Esophagus muscularis mucosa (tissue), 4 donors: Measurements from ENCODE around the gene HBS1L. TPM values are rescaled to one million over a fixed set of nuclear protein-coding genes. Genes with fewer than 3 reads are reported as not detected.
A peak's percentile ranks its signal among the peaks of the same experiment; 100 is the strongest.

Experiments used
- DNase-seq: peaks from one replicate; pipeline ENCODE4 v3.0.0-alpha.2; 2017; ENCODE audit errors: extremely low spot score
- H3K27ac ChIP-seq, 4 donors: fragments of 200-600 bp; sonication (generic); replicated peaks in 1 of 4; 1 replicate in 3 of 4; 2 replicates in 1 of 4; pipeline ENCODE4 v1.5.1; 2016 to 2019; ENCODE audit warnings: mild to moderate bottlenecking in 1 of 4
- H3K27me3 ChIP-seq, 4 donors: fragments of 200-600 bp; sonication (generic); one replicate each; pipeline versions ENCODE4 v1.5.1 to v1.6.0; 2016 to 2019
- H3K36me3 ChIP-seq, 4 donors: fragments of 200-600 bp; sonication (generic); one replicate each; pipeline ENCODE4 v1.5.1; 2016 to 2019
- H3K4me1 ChIP-seq, 4 donors: fragments of 200-600 bp; sonication (generic); one replicate each; pipeline ENCODE4 v1.5.1; 2016 to 2019
- H3K4me3 ChIP-seq, 4 donors: fragments of 200-600 bp; sonication (generic); 1 replicate in 2 of 4; 2 replicates in 2 of 4; pipeline ENCODE4 v1.5.1; 2016 to 2019; ENCODE audit warnings: mild to moderate bottlenecking in 4 of 4, moderate library complexity in 1 of 4
- H3K9me3 ChIP-seq, 4 donors: fragments of 200-600 bp; sonication (generic); 1 replicate in 3 of 4; 2 replicates in 1 of 4; pipeline ENCODE4 v1.5.1; 2016 to 2019
- CTCF ChIP-seq, 3 experiments: fragments of 200-600 bp in 2 of 3; fragments of 450-650 bp in 1 of 3; sonication (generic) in 2 of 3; IDR thresholded peaks; one replicate each; pipeline ENCODE4 v1.5.1; 2017 to 2019; ENCODE audit warnings: antibody characterized with exemption in 3 of 3, mild to moderate bottlenecking in 2 of 3, moderate library complexity in 1 of 3
- EP300 ChIP-seq: sonication (generic); formaldehyde crosslinking; IDR thresholded peaks from one replicate; pipeline ENCODE4 v1.6.1; 2017; ENCODE audit warnings: antibody characterized with exemption
- POLR2A ChIP-seq: fragments of 450-650 bp; IDR thresholded peaks from one replicate; pipeline ENCODE4 v1.6.1; 2017; ENCODE audit warnings: antibody characterized with exemption, moderate library complexity, mild to moderate bottlenecking, low read depth
- POLR2AphosphoS5 ChIP-seq, 2 donors: sonication (generic); formaldehyde crosslinking; IDR thresholded peaks; one replicate each; pipeline ENCODE4 v1.6.1; 2017; ENCODE audit warnings: antibody characterized with exemption in 2 of 2
- WGBS: methylation state at CpG from one replicate; pipeline ENCODE4 v1.1.5; 2018; 5-methylcytosine and 5-hydroxymethylcytosine counted together
- intact Hi-C: fragments of 100-400 bp; cut with DNase I; formaldehyde crosslinking; loops from one replicate; pipeline ENCODE4 v1.15.1; 2023
- total RNA-seq, 4 donors: library from RNA; depleted of rRNA; stranded (reverse); fragments of >200 nt; gene quantifications; one replicate each; pipeline versions ENCODE4 v1.1.0 to v1.2.1, GENCODE V29; 2016

The HBS1L gene
- total RNA-seq, 4 donors from 2014 or later, result 52.0 to 81.4 (median 58.2) TPM

GRCh38 chr6:134938896-134939295 lies 115.7 kb downstream of the HBS1L start:
- peaks cover 0 to 4% (median 0%) of the 10 kb centered on the region in 4 donors for H3K36me3 ChIP-seq
- intact Hi-C loops, result loop anchor here (5.0 kb wide), 3 partner anchors 57 to 767 kb away; no protein-coding TSS in a partner anchor
- WGBS, result 74% methylated on average over 5 of the region's 5 CpGs

GRCh38 chr6:134937426-134937825 lies 117.2 kb downstream of the HBS1L start:
- peaks cover 0 to 22% (median 19%) of the 10 kb centered on the region in 4 donors for H3K4me1 ChIP-seq
- H3K9me3 ChIP-seq, result no peaks in the 10 kb centered on the region
- peak overlapping the region in 2 of 4 donors; percentile 34 to 52 for H3K27ac ChIP-seq
- 60% methylated on average over 5 of the region's 5 CpGs for WGBS
- DNase-seq, result peak; percentile 84
- no peaks in the 10 kb centered on the region for H3K27me3 ChIP-seq
- H3K36me3 ChIP-seq, result peaks cover 0 to 8% (median 0%) of the 10 kb centered on the region in 4 donors
- intact Hi-C loops, result loop anchor here (5.0 kb wide), 3 partner anchors 55 to 765 kb away; no protein-coding TSS in a partner anchor
- TF ChIP-seq POLR2AphosphoS5 (IDR thresholded peaks at IDR 0.05) (no peak), CTCF (IDR thresholded peaks at IDR 0.05) (no peak), POLR2A (no peak), EP300 (no peak)
- no peak overlapping the region for H3K4me3 ChIP-seq

More at GRCh38 chr6:134938896-134939295, 115.7 kb downstream of the HBS1L start:
- Histone ChIP-seq H3K27ac (no peak overlapping the region), H3K4me3 (no peak overlapping the region), H3K9me3 (no peaks in the 10 kb centered on the region), H3K27me3 (no peaks in the 10 kb centered on the region), H3K4me1 (peaks cover 0 to 22% (median 17%) of the 10 kb centered on the region in 4 donors)
- TF ChIP-seq EP300 (no peak), POLR2AphosphoS5 (IDR thresholded peaks at IDR 0.05) (no peak), CTCF (IDR thresholded peaks at IDR 0.05) (no peak), POLR2A (no peak)
- DNase-seq, result no peak

GRCh38 chr6:134936931-134937330 lies 117.7 kb downstream of the HBS1L start:
- H3K4me1 ChIP-seq, result peaks cover 0 to 22% (median 19%) of the 10 kb centered on the region in 4 donors
- H3K4me3 ChIP-seq, result no peak overlapping the region
- no peaks in the 10 kb centered on the region for H3K9me3 ChIP-seq
- TF ChIP-seq CTCF (IDR thresholded peaks at IDR 0.05), result no peak
- TF ChIP-seq EP300, result no peak
- TF ChIP-seq POLR2AphosphoS5 (IDR thresholded peaks at IDR 0.05), result no peak
- no peak for TF ChIP-seq POLR2A
- H3K27me3 ChIP-seq, result no peaks in the 10 kb centered on the region
- intact Hi-C loops, result loop anchor here (5.0 kb wide), 3 partner anchors 55 to 765 kb away; no protein-coding TSS in a partner anchor
- H3K27ac ChIP-seq, result peak overlapping the region in 2 of 4 donors; percentile 34 to 52
- 51% methylated on average over 5 of the region's 5 CpGs for WGBS
- no peak for DNase-seq
- peaks cover 0 to 8% (median 0%) of the 10 kb centered on the region in 4 donors for H3K36me3 ChIP-seq

GRCh38 chr6:134936476-134936875 lies 118.1 kb downstream of the HBS1L start:
- Histone ChIP-seq H3K27me3 (no peaks in the 10 kb centered on the region), H3K27ac (no peak overlapping the region), H3K4me1 (peaks cover 0 to 22% (median 19%) of the 10 kb centered on the region in 4 donors), H3K9me3 (no peaks in the 10 kb centered on the region), H3K36me3 (peaks cover 0 to 8% (median 0%) of the 10 kb centered on the region in 4 donors), H3K4me3 (no peak overlapping the region)
- intact Hi-C loops, result loop anchor here (5.0 kb wide), 3 partner anchors 54 to 764 kb away; no protein-coding TSS in a partner anchor
- WGBS, result 86% methylated on average over 5 of the region's 5 CpGs
- no peak for DNase-seq
- no peak for TF ChIP-seq EP300
- TF ChIP-seq CTCF (IDR thresholded peaks at IDR 0.05), result no peak
- no peak for TF ChIP-seq POLR2A
- TF ChIP-seq POLR2AphosphoS5 (IDR thresholded peaks at IDR 0.05), result no peak
